ENCODE data around the gene CHRNA4.

The CHRNA4 gene

DNA sequence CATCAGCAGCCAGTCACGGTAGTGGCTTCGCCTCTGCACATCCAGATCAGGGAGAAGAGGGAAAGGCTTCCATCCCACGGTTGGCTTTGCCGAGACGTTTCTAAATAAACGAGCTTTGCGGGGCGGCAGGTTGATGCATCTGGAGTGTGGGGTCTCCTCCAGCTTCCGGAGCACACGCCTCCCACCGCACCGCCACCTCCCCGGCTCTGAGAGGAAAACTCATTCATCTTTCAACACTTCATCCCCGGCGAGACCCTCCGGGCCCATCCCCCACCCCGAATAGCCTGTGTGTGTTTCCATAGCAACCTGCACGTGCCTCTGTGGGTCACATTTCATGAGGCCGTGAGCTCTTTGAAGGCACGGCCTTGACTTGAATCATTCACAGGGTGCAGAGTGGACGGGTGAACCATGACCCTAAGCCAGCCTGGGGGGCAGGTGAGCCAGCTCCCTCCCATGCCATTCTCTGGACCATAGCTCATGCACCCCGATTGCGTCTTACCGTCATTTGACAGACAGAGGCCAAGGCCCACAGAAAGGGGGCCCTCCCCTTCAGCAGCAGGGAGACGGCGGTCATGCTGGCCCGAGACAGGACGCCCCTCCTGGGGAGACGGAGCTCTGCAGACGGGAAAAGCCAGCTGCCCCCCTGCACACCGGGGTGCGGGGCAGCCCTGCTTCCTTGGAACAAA, 16.2 kb upstream of the CHRNA4 start:
- DNase-seq, result no peak

DNA sequence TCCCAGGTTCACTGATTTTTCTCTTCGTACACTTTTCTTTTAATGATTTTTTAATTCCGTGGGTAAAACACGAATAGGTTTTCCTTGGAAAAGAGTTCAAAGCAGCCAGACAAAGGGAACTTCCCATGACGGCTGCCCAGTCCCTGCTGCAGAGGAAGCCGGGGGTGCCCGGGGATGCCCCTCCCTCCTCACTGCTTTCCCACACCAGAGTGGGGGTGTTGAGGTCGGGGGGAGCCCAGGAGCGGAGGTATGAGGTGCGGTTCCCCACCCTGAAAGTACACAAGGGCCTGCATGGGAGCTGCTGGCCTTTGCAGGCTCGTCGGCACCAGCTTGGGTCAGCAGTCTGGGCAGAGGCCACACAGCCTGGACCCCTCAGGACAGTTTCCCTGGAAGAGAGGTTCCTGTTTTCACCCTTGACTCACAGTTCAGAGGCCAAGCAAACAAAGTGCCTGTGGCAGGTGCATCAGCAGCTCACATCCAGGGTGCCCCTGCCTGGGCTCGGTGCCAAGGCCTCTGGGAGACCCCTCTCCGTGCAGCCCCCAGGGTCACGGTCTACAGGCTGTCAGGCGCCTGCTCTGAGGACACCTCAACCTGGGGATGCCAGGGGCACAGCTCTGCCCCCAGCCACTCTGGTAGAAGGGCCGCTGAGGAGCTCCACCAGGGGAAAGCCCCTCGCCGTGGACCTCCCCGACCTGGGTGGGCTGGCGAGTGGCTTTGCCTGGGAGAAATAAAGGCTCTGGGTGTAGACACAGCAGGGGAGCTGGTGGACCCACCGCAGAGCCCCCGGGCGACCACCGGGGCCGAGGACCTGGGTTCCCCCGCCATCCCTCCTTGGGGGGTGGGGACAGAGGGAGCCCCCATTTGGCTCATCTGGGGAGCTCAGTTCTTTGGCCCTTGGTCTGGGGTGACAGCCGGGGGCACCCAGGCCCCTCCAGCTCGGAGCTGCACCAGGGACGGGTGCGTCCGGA, 15.4 kb upstream of the CHRNA4 start:
- no peak for DNase-seq

DNA sequence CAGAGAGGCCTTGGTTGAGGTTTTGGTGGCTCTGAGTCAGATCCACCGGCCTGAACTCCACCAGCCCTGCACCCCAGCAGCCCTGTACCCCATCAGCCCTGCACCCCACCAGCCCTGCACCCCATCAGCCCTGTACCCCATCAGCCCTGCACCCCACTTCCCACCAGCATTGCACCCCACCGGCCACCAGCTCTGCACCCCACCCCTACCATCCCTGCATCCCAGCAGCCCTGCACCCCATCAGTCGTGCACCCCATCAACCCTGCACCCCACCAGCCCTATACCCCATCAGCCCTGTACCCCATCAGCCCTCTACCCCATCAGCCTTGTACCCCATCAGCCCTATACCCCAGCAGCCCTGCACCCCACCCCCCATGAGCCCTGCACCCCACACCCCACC, 14.3 kb upstream of the CHRNA4 start:
- no peak for DNase-seq

DNA sequence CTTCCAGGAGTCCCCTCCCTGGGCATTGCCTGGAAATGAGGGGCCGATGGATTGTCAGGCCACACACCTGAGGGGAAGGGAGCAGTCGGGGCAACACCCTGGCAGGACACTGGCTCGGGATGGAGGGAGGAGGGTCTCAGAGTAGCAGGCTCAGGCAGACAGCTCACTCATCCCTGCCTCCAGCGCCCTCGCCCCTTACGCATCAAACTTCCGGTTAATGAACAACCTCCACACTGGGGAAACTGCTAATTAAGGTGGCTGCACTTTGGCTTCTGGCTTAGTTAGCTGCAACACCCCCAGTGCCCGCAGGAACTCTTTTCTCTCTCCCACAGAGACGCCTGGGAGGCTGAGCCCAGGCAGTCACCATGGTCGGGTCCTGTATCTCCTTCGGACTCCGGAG, 13.4 kb upstream of the CHRNA4 start:
- no peak for DNase-seq

DNA sequence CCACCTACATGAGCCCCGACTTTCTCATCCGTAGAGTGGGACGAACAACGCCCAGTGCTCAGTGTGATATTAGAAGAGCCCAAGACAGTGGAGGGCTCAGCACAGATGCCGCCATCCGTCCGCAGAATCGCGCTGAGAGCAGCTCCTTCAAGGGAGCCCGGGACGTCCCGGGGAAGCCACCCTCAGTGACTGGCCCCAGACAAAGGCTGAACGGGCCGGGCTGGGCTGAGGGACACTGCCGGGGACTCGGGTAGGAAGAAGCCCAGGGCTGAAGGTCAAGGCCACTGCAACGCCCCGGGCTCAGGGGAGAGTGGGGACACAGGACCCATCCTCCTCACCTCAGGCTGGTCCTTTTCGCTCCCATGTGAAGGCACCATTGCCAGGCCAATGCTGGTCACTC, 12.8 kb upstream of the CHRNA4 start:
- DNase-seq, result no peak

DNA sequence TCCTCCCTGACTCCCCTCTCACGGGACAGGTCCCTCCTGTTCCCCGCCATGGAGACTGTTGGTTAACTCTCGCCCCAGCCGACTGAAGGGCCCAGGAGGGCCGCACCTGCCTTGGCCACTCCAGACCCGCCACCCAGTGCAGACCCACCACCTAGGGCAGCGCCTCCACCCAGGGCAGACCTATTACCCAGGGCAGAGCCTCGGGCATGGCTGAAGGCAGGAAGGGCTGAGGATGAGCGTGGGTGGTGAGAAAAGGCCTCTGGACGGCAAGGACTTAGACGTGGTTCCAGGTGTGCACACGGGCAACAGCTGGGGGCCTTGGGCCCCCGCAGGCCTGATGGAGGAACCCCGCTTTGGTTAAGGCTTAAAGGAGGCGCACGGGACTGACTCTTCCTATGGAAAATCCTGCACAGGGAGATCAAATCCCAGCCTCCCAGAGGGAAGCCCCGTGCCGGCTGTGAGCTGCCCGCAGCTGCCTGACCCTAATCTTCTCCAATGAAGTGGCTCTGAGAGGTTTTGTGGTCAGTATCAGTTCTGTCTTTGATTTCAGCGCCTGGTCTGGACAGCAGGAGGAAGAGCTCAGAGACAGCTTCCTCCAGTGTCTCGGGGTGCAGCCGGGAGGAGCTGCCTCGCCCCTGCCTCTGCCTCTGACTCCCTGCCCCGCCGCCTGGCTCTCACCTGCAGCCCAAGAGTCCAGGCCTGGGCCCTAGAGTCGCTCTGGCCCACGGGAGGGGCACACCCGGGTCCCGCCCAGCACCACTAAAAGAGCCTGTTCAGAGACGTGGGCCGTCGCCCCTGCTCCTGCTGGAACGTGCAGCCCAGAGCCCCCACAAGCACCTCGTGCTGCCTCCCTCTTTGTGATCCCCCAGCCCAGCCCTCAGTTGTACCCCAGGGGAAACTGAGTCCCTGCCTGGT, 12.1 kb upstream of the CHRNA4 start:
- no peak for DNase-seq

DNA sequence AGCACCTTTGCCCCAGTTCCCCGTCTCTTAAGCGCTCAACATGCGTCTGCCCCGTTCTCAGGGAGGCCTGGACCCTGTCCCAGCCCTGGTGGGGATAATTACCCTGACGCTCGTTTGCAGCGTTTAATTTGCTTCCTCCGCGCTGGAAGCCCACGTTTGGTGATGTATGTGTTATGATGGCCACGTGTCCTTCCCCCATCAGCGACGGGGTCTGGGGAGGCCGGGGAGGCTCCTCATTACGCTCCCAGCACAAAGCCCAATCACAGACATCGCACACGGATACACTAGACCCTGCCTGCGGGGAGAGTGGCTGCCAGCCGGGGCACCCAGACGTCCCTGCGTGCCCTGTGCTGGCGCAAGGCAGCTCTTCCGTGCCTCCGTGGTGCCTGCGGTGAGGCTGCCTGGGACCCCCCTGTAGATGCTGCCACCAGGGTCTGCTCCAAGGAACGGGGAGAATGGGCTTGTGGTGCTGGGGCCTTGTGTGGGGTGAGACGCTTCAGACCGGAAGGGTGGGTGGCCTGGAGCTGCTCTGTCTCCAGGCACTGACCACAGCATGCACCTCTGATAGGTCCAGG, 10.2 kb upstream of the CHRNA4 start:
- no peak for DNase-seq

DNA sequence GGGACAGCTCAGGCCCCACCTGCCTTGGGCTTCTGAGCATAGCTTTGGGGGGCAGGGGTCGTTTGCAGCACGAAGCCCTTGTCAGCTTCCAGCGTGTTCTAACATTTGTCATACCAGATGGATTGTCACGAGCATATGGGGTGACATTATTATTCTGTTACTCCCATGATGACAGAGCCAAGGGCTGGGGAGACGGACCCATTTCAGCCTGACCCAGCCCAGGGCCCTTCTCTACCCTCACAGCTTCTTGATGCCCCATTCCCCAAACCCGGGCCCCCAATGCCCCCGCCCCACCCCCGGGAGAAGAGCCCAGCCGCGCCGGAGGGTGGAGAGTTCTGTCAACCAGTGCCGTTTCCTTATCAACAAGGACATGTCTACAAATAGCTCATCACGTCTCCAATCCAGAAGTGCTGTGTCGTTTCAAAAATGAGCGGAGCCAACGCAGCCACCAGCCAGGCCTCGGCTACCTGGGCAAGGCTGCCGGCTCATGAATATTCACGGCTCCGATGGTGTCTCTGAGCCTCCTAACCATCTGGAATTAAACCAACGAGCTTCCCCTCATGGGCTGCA, 9.6 kb upstream of the CHRNA4 start:
- DNase-seq, result no peak

DNA sequence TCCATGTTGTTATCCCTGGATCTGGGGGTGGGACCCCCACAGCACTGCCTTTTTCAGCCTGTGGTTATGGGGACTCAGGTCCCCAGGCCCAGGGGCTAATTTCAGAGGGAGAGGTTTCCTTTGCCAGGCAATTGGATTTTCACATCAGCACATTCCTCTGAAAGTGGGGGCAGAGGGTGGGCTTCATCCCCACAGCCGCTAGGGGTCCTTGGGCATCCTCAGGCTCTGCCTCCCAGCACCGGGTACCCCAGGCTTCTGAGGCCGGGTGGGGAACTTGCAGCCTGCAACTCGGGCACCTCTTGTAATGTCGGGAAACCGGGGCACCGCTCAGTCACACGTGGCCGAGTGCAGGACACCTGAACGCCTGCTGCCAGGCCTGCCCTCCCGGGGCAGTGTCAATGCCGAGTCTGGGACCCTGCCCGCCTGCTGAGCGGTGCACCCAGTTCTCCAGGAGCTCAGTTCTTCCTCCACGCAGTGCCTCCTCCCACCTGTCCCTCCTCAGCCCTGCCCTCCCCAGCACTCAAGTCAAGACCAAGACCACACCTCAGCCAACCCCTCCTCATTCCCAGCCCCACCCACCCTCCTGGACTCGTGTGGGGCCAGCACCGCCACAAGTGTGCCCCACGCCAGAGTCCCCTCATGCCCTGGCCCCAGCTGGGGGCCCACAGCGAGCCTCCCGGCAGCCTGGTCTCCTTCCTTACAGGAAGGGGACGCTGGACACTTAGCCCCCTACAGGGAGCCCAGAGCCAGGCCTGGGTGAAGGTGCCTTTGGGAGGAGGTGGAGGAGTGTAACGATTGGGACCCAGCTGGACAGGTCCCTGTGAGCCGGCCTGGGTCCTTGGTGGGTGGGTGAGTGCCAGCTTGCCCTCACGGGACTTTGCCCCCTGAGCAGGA, 8.8 kb upstream of the CHRNA4 start:
- no peak for DNase-seq

DNA sequence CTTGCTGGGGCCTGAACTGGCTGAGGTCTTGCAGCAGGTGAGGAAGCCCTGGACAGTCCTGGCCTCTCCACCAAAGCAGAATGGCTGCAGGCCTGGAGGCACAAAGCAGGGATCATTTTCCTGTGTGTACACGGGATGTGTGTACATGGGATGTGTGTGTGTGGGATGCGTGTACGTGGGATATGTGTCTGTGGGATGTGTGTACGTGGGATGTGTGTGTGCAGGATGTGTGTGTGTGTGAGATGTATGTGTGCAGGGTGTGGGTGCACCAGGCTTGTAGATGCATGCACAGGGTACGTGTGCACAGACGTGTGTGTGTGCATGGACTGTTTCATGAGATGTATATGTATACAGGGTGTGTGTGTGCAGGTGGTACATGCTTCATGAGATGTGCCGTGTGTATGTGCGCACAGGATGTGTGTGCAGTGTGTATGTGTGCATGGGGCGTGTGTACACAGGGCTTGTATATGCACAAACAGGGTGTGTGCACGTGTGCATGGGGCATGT, 7.9 kb upstream of the CHRNA4 start:
- no peak for DNase-seq

DNA sequence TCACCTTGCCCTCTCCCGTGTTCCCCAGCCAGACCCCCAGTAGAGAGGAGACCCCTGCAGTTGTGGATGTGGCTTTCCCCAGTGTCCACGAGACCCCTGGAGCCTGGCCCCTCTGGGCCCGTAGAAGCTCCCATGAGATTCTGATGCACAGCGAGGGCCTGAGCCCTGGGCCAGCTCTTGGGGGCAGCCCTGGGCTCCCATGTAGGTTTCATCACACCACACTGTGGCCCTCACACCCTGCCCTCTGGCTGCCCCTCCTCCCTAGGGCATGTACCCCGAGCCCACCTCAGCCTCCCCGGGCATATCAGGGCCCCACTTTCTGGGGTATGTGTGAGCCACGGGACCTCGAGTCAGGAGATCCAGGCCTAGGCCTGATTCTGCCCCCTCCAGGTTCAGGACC, 7.0 kb upstream of the CHRNA4 start:
- DNase-seq, result no peak

DNA sequence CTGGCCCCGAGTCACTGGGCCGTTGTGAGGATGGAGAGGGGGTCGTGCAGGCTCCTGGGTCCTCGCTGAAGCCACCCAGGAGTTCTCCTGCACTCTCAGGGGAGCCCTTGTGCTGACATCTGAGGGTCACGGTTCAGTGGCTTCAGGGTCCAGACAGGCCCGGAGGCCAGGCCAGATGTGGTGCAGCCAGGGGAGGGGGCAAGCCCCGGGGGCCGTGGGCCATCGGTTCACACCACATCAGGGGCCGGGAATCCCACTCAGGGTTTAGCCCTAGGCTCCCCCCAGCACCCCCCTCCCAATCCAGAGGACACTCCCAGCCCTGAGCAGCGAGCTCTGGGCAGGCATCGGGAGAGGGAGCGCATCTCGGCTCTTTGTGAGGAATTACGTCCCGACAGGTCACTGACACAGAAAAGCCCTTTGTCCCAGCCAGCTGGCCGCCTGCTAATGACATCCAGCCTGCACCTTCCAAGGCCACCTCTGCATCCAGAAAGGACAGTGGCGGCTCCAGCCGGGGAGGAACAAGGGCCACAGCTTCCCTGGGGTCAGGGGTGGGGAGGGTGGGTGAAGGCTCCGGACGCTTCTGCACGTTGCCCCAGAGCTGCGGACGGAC, 6.4 kb upstream of the CHRNA4 start:
- no peak for DNase-seq

DNA sequence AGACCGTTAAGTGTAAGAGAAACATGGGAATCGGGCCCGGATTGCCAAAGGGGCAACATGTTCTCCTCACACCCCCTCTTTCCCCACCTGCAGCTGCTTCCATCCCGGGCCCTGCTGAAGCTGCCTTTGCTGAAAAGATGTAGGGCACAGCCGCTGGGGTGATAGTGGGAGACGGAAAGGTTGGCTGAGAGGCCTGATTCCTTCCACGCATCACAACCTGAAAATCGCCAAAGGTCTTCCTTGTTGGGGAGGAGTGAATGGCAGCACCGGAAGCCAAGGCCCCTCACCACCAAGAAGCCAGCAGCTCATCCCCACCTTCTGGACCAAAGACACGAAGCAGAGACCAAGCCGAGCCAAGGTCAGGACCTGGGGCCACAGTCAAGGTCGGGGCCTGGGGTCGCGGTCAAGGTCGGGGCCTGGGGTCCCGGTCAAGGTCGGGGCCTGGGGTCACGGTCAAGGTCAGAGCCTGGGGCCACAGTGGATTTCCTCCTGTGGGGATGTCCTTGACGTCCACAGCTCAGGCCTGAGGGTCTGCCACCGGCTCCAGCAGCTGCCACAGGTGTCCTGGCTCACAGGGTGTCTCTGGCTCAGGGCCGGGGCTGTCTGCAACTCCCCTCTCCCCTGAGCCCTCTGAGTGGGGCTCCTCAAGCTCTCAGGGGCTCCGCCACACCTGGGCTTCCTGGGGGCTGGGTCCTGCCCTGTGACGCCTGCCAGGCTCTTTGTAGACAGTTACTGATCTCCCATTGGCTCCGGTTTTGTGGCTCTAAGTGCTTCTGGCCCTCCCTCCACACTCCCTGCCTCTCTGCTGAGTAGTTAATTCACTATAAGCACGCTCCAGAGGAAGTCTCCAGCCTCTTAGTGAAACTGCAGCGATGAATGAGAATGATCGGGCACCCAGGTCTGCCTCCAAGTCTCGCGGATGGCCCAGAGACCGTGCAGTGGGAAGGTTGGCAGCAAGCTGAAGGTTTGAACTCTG, 5.5 kb upstream of the CHRNA4 start:
- DNase-seq, result no peak

DNA sequence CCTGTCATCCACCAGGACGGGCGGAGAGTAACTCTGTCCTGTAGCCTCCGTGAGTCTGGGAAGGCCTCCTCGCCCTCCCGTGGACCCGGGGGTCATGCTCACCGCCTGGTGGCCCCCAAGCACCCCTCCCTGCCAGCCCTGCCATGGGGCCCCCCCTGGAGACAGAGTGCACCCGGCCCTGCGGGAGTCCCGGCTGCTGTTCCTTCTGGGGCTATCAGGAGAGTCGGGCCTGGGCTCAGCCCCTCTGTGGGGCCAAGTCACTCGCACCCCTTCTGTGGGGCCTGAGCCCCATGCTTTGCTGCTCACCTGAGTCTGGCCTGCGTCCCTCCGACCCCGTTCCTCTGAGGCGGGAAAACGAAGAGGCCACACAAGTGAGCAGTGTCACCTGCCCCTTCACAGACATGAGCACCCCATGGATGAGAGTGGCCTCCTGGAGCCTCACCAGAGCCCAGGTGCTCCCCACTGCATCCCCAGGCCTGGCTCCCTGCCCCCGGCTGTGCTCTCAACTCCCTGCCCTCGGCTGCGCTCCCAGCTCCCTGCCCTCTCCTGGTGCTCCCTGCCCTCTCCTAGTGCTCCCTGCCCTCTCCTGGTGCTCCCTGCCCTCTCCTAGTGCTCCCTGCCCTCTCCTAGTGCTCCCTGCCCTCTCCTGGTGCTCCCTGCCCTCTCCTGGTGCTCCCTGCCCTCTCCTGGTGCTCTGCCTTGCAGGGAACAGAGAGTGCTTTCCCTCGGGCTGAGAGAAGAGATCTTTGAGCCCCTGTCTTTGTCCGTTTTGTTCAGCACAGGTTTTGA, 4.6 kb upstream of the CHRNA4 start:
- no peak for DNase-seq

DNA sequence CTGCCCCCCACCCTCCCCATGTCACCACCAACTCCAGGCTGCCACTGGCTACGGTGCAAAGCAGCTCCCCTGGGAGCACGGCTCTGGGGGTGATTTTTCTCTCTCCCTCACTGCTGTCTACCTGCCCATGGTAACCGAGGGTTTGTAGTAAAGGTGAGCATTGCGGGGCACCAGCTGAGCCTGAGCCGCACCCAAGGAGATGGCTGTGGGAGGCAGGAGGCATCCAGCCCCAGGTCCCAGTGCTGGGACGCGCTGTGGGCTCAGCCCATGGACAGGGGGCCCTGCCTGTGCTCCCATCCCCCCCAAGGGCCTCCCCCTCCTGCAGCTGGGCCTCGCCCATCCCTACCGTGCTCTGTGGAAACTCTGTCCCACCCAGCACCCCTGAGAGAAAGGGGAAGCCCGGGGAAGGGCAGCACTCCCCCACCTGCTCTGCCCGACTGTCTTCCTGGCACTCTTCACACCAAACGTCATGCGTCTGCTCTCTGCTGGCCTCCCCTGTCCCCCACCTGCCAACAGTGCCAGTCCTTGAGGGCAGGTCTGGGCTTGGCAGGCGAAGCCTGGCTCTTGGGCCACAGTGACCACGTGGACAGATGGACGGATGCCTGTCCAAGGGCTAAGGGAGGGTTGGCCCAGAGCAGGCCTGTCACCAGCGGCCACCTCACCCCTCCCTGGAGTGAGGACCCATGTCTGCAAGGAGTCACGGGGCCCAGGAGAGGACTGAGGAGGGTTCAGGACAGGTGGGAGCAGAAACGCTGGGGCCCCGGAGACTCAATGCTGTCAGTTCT, 3.8 kb upstream of the CHRNA4 start:
- DNase-seq, result no peak

DNA sequence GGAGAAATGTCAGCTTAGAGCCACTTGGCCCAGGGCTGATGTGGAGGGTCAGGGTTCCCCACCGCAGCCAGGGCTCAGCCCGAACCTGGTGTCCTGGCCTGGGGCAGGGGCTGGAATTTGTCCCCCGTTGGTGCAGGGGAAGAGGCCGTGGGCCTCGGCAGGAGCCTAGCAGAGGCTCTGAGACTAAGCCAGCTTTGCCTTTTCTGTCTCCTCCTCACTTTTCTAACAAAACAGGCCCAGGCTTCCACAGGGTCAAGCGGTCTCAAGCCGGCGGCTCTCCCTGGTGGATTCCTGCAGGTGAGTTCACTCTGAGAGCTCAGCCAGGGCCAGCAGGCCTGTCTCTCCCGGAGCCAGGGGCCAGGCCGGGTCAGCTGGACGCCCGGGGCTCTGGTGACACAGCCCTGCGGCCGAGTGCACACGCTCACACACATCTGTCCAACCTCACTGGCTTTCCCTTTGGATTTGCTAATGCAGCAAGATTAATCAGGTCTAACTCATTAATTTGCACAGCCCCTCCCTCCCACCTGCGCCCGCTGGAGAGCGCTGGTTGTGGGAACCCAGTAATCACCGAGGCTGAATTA, 2.9 kb upstream of the CHRNA4 start:
- no peak for DNase-seq
